GM12878 (cell line): ENCODE measurements around the gene MAB21L4. TPM values are rescaled to one million over a fixed set of nuclear protein-coding genes. Genes with fewer than 3 reads are reported as not detected.

Experiments
- ATAC-seq: fragments of 200-7000 bp; cut with Tn5 transposase; 3 replicates; pipeline ENCODE4 v1.9.1; 2020; ENCODE audit warnings: mild to moderate bottlenecking, moderate library complexity
- BruUV-seq: library from RNA; stranded (reverse); fragments of 400-500 nt; replicated peaks from 2 replicates; lab custom pipeline; 2021; lab: Mats Ljungman, UMichigan
- CTCF ChIA-PET: fragments of 300-600 bp; sonication (Branson Sonifier 250); formaldehyde crosslinking; extraction: SDS; loops from one replicate; lab custom pipeline; 2021; ENCODE audit warnings: inconsistent platforms; lab: Yijun Ruan, JAX
- POLR2A ChIA-PET: fragments of 350-600 bp; formaldehyde crosslinking; extraction: SDS; loops from one replicate; lab custom pipeline; 2021; ENCODE audit warnings: inconsistent platforms; lab: Charles Lee
- RAD21 ChIA-PET: fragments of 300-600 bp; sonication (Branson Sonifier 250); formaldehyde crosslinking; loops from one replicate; lab custom pipeline; 2023; ENCODE audit warnings: antibody characterized with exemption; ENCODE audit not compliant: unreplicated experiment; lab: Charles Lee
- SMC1A ChIA-PET: fragments of 300-600 bp; sonication (Branson Sonifier 250); formaldehyde crosslinking; loops from one replicate; lab custom pipeline; 2023; ENCODE audit not compliant: unreplicated experiment, uncharacterized antibody; lab: Charles Lee
- DNase-seq: peaks from one replicate; pipeline ENCODE4 v3.0.0-alpha.2; 2011; ENCODE audit warnings: low read depth, low spot score
- FAIRE-seq: peaks from 3 replicates; lab custom pipeline; 2011; peaks lifted over from hg19 to GRCh38; lab: Jason Lieb, UNC
- H2AFZ ChIP-seq: 2 replicates; pipeline ENCODE4 v1.6.0; 2011; ENCODE audit warnings: low read depth, low read length, control low read depth; ENCODE audit not compliant: control insufficient read depth
- H3K27ac ChIP-seq: 2 replicates; pipeline ENCODE4 v1.5.1; 2011; ENCODE audit warnings: control low read depth; ENCODE audit not compliant: control insufficient read depth, insufficient read depth
- H3K27me3 ChIP-seq, 2 experiments: replicated peaks in 1 of 2; 2 replicates each; pipeline versions ENCODE4 v1.6.0 to v1.6.1; 2011; ENCODE audit warnings: low read length in 1 of 2; ENCODE audit not compliant: control insufficient read depth in 2 of 2, insufficient read depth in 2 of 2
- H3K36me3 ChIP-seq, 2 experiments: 2 replicates each; pipeline ENCODE4 v1.5.1; 2011; ENCODE audit warnings: low read length in 1 of 2; ENCODE audit not compliant: control insufficient read depth in 2 of 2, insufficient read depth in 2 of 2
- H3K4me1 ChIP-seq: 2 replicates; pipeline ENCODE4 v1.6.1; 2011; ENCODE audit warnings: mild to moderate bottlenecking, low read length, moderate library complexity, mixed read lengths; ENCODE audit not compliant: control insufficient read depth, insufficient read depth
- H3K4me2 ChIP-seq: 2 replicates; pipeline ENCODE4 v1.6.0; 2011; ENCODE audit warnings: control low read depth; ENCODE audit not compliant: control insufficient read depth, insufficient read depth
- H3K4me3 ChIP-seq: fragments of 200-600 bp; sonication (generic); 2 replicates; pipeline ENCODE4 v1.5.1; 2016
- H3K79me2 ChIP-seq: 2 replicates; pipeline ENCODE4 v1.6.0; 2011; ENCODE audit warnings: low read length; ENCODE audit not compliant: control insufficient read depth, insufficient read depth
- H3K9ac ChIP-seq: 2 replicates; pipeline ENCODE4 v1.8.0; 2011; ENCODE audit warnings: low read length, control low read depth, mixed read lengths; ENCODE audit not compliant: control insufficient read depth, insufficient read depth
- H3K9me3 ChIP-seq: replicated peaks from 3 replicates; pipeline ENCODE4 v1.5.1; 2011; ENCODE audit warnings: mild to moderate bottlenecking, low read length; ENCODE audit not compliant: control insufficient read depth, insufficient read depth
- H4K20me1 ChIP-seq: 2 replicates; pipeline ENCODE4 v1.6.0; 2011; ENCODE audit not compliant: control insufficient read depth, insufficient read depth
- CEBPB ChIP-seq, 2 experiments: fragments of 150-350 bp in 1 of 2; IDR thresholded peaks; 2 replicates each; pipeline ENCODE4 v1.6.1; 2012 to 2014; ENCODE audit warnings: low read depth in 2 of 2, low read length in 2 of 2, borderline replicate concordance in 1 of 2, inconsistent platforms in 1 of 2
- CHD4 ChIP-seq: fragments of 200-600 bp; sonication (generic); IDR thresholded peaks from 2 replicates; pipeline ENCODE4 v1.6.1; 2016; ENCODE audit warnings: mild to moderate bottlenecking
- CREM ChIP-seq: IDR thresholded peaks from 2 replicates; pipeline ENCODE4 v1.6.1; 2014; ENCODE audit warnings: antibody characterized with exemption, low read depth
- FOS ChIP-seq: IDR thresholded peaks from 3 replicates; pipeline ENCODE4 v1.6.1; 2011; ENCODE audit warnings: borderline replicate concordance; ENCODE audit not compliant: insufficient read length; ENCODE audit errors: extremely low read depth
- FOXK2 ChIP-seq: fragments of 450-650 bp; IDR thresholded peaks from 2 replicates; pipeline ENCODE4 v1.6.1; 2017; ENCODE audit warnings: mild to moderate bottlenecking, moderate library complexity
- HDAC2 ChIP-seq: fragments of 200-600 bp; sonication (generic); IDR thresholded peaks from 2 replicates; pipeline ENCODE4 v1.6.1; 2017
- JUND ChIP-seq: IDR thresholded peaks from 2 replicates; pipeline ENCODE4 v1.6.1; 2012; ENCODE audit warnings: low read depth, mild to moderate bottlenecking, low read length, improper control_type of control experiment, moderate library complexity
- NFYA ChIP-seq: IDR thresholded peaks from 2 replicates; pipeline ENCODE4 v1.6.1; 2011; ENCODE audit warnings: low read depth, mild to moderate bottlenecking, low read length, improper control_type of control experiment, borderline replicate concordance
- POLR2AphosphoS2 ChIP-seq: IDR thresholded peaks from 2 replicates; pipeline ENCODE4 v1.6.1; 2011; ENCODE audit warnings: low read depth, mild to moderate bottlenecking, low read length, improper control_type of control experiment, moderate library complexity
- RUNX3 ChIP-seq: IDR thresholded peaks from 2 replicates; pipeline ENCODE4 v1.6.1; 2012; ENCODE audit warnings: low read length, inconsistent platforms
- WGBS: methylation state at CpG from one replicate; pipeline ENCODE4 v1.1.6; 2016; ENCODE audit warnings: low lambda C conversion rate; ENCODE audit not compliant: insufficient replicate concordance, insufficient coverage; ENCODE audit errors: missing lambda C conversion rate; 5-methylcytosine and 5-hydroxymethylcytosine counted together
- in situ Hi-C: fragments of 300-500 bp; cut with MboI; formaldehyde crosslinking; loops from 9 replicates; pipeline ENCODE4 v1.14.3; 2018; ENCODE audit warnings: mixed read lengths
- intact Hi-C: fragments of 100-400 bp; cut with micrococcal nuclease; formaldehyde crosslinking; loops from one replicate; pipeline ENCODE4 v1.14.2; 2022; ENCODE audit not compliant: unreplicated experiment
- polyA plus RNA-seq, 11 experiments: library from polyadenylated mRNA; depleted of rRNA in 4 of 11; unstranded in 6 of 11; stranded (reverse) in 5 of 11; fragments of >200 nt; fragmentation: Nextera tagmentation in 4 of 11; fragmentation: Illumina TruSeq in 1 of 11; extraction: Ambion mirVana in 4 of 11; extraction: Trizol in 1 of 11; gene quantifications; 1 replicate in 1 of 11; 2 replicates in 10 of 11; pipeline versions ENCODE4 v1.2.1 to v1.2.3, GENCODE V29; 2011 to 2016; ENCODE audit warnings: inconsistent platforms in 2 of 11, missing spikeins in 2 of 11, low read depth in 1 of 11
- total RNA-seq, 4 experiments: library from RNA; depleted of rRNA in 3 of 4; stranded (reverse); fragments of >200 nt in 3 of 4; fragmentation: Illumina TruSeq in 1 of 4; extraction: Trizol in 1 of 4; gene quantifications; 2 replicates each; pipeline versions ENCODE4 v1.2.1 to v1.2.3, GENCODE V29; 2013 to 2021
- TF ChIP-seq, protein P1 (sequence below): fragments of 450-650 bp; formaldehyde crosslinking; IDR thresholded peaks from 2 replicates; pipeline ENCODE4 v1.4.0; 2020; ENCODE audit warnings: mild to moderate bottlenecking, moderate library complexity
- TF ChIP-seq, protein P2 (sequence below): fragments of 450-650 bp; IDR thresholded peaks from 2 replicates; pipeline ENCODE4 v1.6.1; 2017; ENCODE audit warnings: antibody characterized with exemption, mild to moderate bottlenecking, moderate library complexity
- TF ChIP-seq, protein P3 (sequence below): IDR thresholded peaks from 2 replicates; pipeline ENCODE4 v1.6.1; 2012; ENCODE audit warnings: low read length, inconsistent platforms

Gene MAB21L4
- total and polyA plus RNA-seq, 10 of the 15 experiments (the other 5 are each of a cell fraction or from before 2014, with no cell fraction given) = 0.03 TPM; not detected in 9

DNA sequence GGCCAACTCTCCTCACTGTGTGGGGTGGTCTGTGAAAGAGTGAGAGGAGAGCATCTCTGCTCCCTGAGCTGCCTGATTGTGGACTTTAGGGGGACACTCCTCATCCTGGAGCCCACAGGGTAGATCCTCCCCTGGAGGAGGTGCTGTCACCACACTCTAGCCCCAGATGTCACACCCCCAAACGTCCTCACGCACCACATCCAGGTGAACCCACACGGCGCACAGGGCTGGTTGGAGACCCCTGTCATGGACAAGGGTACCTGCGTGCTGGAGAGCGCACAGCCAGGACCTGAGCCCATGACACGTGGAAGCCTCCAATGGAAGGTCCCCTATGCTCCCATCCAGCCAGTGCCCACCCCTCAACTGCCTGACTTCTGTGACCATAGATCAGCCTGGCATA, 16.9 kb downstream of the MAB21L4 start:
- no peaks in the 10 kb centered on the region for H3K9me3 ChIP-seq
- TF ChIP-seq FOS (no peak), POLR2AphosphoS2 (no peak), HDAC2 (no peak), NFYA (no peak), JUND (no peak), CHD4 (no peak), RUNX3 (no peak), CREM (no peak), FOXK2 (no peak), CEBPB (IDR thresholded peaks at IDR 0.05; ENCODE audit: borderline replicate concordance in 1 of 2, low read depth in 2 of 2, low read length in 2 of 2) (no peak)
- TF ChIP-seq, protein P1, sequence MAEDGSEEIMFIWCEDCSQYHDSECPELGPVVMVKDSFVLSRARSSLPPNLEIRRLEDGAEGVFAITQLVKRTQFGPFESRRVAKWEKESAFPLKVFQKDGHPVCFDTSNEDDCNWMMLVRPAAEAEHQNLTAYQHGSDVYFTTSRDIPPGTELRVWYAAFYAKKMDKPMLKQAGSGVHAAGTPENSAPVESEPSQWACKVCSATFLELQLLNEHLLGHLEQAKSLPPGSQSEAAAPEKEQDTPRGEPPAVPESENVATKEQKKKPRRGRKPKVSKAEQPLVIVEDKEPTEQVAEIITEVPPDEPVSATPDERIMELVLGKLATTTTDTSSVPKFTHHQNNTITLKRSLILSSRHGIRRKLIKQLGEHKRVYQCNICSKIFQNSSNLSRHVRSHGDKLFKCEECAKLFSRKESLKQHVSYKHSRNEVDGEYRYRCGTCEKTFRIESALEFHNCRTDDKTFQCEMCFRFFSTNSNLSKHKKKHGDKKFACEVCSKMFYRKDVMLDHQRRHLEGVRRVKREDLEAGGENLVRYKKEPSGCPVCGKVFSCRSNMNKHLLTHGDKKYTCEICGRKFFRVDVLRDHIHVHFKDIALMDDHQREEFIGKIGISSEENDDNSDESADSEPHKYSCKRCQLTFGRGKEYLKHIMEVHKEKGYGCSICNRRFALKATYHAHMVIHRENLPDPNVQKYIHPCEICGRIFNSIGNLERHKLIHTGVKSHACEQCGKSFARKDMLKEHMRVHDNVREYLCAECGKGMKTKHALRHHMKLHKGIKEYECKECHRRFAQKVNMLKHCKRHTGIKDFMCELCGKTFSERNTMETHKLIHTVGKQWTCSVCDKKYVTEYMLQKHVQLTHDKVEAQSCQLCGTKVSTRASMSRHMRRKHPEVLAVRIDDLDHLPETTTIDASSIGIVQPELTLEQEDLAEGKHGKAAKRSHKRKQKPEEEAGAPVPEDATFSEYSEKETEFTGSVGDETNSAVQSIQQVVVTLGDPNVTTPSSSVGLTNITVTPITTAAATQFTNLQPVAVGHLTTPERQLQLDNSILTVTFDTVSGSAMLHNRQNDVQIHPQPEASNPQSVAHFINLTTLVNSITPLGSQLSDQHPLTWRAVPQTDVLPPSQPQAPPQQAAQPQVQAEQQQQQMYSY (CRISPR knock-in tag) = no peak
- TF ChIP-seq, protein P2, sequence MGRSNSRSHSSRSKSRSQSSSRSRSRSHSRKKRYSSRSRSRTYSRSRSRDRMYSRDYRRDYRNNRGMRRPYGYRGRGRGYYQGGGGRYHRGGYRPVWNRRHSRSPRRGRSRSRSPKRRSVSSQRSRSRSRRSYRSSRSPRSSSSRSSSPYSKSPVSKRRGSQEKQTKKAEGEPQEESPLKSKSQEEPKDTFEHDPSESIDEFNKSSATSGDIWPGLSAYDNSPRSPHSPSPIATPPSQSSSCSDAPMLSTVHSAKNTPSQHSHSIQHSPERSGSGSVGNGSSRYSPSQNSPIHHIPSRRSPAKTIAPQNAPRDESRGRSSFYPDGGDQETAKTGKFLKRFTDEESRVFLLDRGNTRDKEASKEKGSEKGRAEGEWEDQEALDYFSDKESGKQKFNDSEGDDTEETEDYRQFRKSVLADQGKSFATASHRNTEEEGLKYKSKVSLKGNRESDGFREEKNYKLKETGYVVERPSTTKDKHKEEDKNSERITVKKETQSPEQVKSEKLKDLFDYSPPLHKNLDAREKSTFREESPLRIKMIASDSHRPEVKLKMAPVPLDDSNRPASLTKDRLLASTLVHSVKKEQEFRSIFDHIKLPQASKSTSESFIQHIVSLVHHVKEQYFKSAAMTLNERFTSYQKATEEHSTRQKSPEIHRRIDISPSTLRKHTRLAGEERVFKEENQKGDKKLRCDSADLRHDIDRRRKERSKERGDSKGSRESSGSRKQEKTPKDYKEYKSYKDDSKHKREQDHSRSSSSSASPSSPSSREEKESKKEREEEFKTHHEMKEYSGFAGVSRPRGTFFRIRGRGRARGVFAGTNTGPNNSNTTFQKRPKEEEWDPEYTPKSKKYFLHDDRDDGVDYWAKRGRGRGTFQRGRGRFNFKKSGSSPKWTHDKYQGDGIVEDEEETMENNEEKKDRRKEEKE = no peak
- TF ChIP-seq, protein P3, sequence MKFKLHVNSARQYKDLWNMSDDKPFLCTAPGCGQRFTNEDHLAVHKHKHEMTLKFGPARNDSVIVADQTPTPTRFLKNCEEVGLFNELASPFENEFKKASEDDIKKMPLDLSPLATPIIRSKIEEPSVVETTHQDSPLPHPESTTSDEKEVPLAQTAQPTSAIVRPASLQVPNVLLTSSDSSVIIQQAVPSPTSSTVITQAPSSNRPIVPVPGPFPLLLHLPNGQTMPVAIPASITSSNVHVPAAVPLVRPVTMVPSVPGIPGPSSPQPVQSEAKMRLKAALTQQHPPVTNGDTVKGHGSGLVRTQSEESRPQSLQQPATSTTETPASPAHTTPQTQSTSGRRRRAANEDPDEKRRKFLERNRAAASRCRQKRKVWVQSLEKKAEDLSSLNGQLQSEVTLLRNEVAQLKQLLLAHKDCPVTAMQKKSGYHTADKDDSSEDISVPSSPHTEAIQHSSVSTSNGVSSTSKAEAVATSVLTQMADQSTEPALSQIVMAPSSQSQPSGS = no peak
- no peak overlapping the region for H3K27ac ChIP-seq
- CTCF ChIA-PET = no interaction called here
- in situ Hi-C loops (no loop called here), intact Hi-C loops (no loop called here)
- no peak for FAIRE-seq
- no peaks in the 10 kb centered on the region for H3K4me1 ChIP-seq
- H2AFZ ChIP-seq = no peak overlapping the region
- no peaks in the 10 kb centered on the region for H3K36me3 ChIP-seq
- H3K9ac ChIP-seq = no peak overlapping the region
- no peak overlapping the region for H3K4me3 ChIP-seq
- no TSS peak for BruUV-seq
- H4K20me1 ChIP-seq = no peaks in the 10 kb centered on the region
- H3K4me2 ChIP-seq = no peak overlapping the region
- no peaks in the 10 kb centered on the region for H3K79me2 ChIP-seq
- RAD21 ChIA-PET = no interaction called here
- SMC1A ChIA-PET = no interaction called here
- no peaks in the 10 kb centered on the region; a peak in 1 of 4 replicates for H3K27me3 ChIP-seq
- 39% methylated on average over 7 of the region's 7 CpGs for WGBS
- POLR2A ChIA-PET = no interaction called here
- ATAC-seq = no peak
- DNase-seq = no peak
